Keratinocyte (primary cell): ENCODE measurements around the gene PHF12. TPM values are rescaled to one million over a fixed set of nuclear protein-coding genes. Genes with fewer than 3 reads are reported as not detected.
"Not testable (repeated sequence)": the region's sequence is repeated elsewhere in the genome, so short reads cannot be mapped to it uniquely, and the experiment has no call there.

ENCODE experiments used
- DNase-seq: peaks from one replicate; pipeline ENCODE4 v3.0.0-alpha.2; 2011; ENCODE audit warnings: low read depth, missing footprints, low spot score
- FAIRE-seq: peaks from 2 replicates; lab custom pipeline; 2011; peaks lifted over from hg19 to GRCh38; lab: Jason Lieb, UNC
- H2AFZ ChIP-seq: 2 replicates; pipeline ENCODE4 v1.6.0; 2012; ENCODE audit warnings: low read length, control low read depth, inconsistent platforms; ENCODE audit not compliant: control insufficient read depth
- H3K27ac ChIP-seq: 2 replicates; pipeline ENCODE4 v1.5.1; 2011; ENCODE audit warnings: low read length; ENCODE audit not compliant: control insufficient read depth, insufficient read depth
- H3K27me3 ChIP-seq: 3 replicates; pipeline ENCODE4 v1.6.0; 2011; ENCODE audit warnings: low read length; ENCODE audit not compliant: control insufficient read depth, insufficient read depth; ENCODE audit errors: extremely low read depth
- H3K36me3 ChIP-seq, 2 experiments: 2 replicates in 1 of 2; 3 replicates in 1 of 2; pipeline ENCODE4 v1.5.1; 2011; ENCODE audit warnings: low read length in 2 of 2, mild to moderate bottlenecking in 1 of 2; ENCODE audit not compliant: control insufficient read depth in 2 of 2, insufficient read depth in 2 of 2; ENCODE audit errors: extremely low read depth in 1 of 2
- H3K4me1 ChIP-seq: 3 replicates; pipeline ENCODE4 v1.5.1; 2011; ENCODE audit warnings: low read length; ENCODE audit not compliant: control insufficient read depth, insufficient read depth; ENCODE audit errors: extremely low read depth
- H3K4me2 ChIP-seq: 3 replicates; pipeline ENCODE4 v1.6.0; 2011; ENCODE audit warnings: low read depth, low read length; ENCODE audit not compliant: control insufficient read depth, insufficient read depth; ENCODE audit errors: extremely low read depth
- H3K4me3 ChIP-seq, 3 experiments: fragments of 200-600 bp in 1 of 3; sonication (generic) in 1 of 3; 2 replicates in 2 of 3; 3 replicates in 1 of 3; pipeline ENCODE4 v1.5.1; 2011 to 2016; ENCODE audit warnings: low read length in 3 of 3, mild to moderate bottlenecking in 3 of 3, control low read depth in 2 of 3, inconsistent platforms in 1 of 3, low read depth in 1 of 3, mixed read lengths in 1 of 3, mixed run types in 1 of 3, moderate library complexity in 1 of 3; ENCODE audit not compliant: control insufficient read depth in 2 of 3, insufficient read depth in 2 of 3; ENCODE audit errors: extremely low read depth in 1 of 3
- H3K79me2 ChIP-seq: 2 replicates; pipeline ENCODE4 v1.6.0; 2012; ENCODE audit warnings: low read length; ENCODE audit not compliant: control insufficient read depth, insufficient read depth
- H3K9ac ChIP-seq: 3 replicates; pipeline ENCODE4 v1.6.0; 2011; ENCODE audit warnings: low read length; ENCODE audit not compliant: control insufficient read depth, insufficient read depth; ENCODE audit errors: extremely low read depth
- H3K9me1 ChIP-seq: 3 replicates; pipeline ENCODE4 v1.6.0; 2011; ENCODE audit warnings: low read length; ENCODE audit not compliant: control insufficient read depth, insufficient read depth; ENCODE audit errors: extremely low read depth
- H3K9me3 ChIP-seq: 2 replicates; pipeline ENCODE4 v1.5.1; 2012; ENCODE audit warnings: low read depth, low read length; ENCODE audit not compliant: control insufficient read depth
- H4K20me1 ChIP-seq: 3 replicates; pipeline ENCODE4 v1.6.0; 2011; ENCODE audit warnings: low read length; ENCODE audit not compliant: control insufficient read depth, insufficient read depth; ENCODE audit errors: extremely low read depth
- EZH2 ChIP-seq: IDR thresholded peaks from one replicate; pipeline ENCODE4 v1.6.1; 2012; ENCODE audit warnings: inconsistent platforms, mild to moderate bottlenecking, low read length, moderate library complexity
- dilution Hi-C: fragments of 300-500 bp; cut with MboI; formaldehyde crosslinking; loops from one replicate; pipeline ENCODE4 v1.7.0; 2020; ENCODE audit warnings: low sequenced_read_pairs; ENCODE audit not compliant: extremely low pct_ligation_motif_present
- polyA plus RNA-seq, 5 experiments: library from polyadenylated mRNA; depleted of rRNA in 3 of 5; stranded (reverse) in 3 of 5; stranded (forward) in 1 of 5; unstranded in 1 of 5; fragments of >200 nt; gene quantifications; 1 replicate in 1 of 5; 2 replicates in 3 of 5; 3 replicates in 1 of 5; pipeline versions ENCODE4 v1.2.1 to v1.2.3, GENCODE V29; 2011 to 2012; ENCODE audit warnings: missing spikeins in 2 of 5, low read depth in 1 of 5, low replicate concordance in 1 of 5
- TF ChIP-seq, protein P1 (sequence below), 3 experiments: IDR thresholded peaks in 1 of 3; conservative IDR thresholded peaks in 1 of 3; optimal IDR thresholded peaks in 1 of 3; 2 replicates in 2 of 3; 3 replicates in 1 of 3; pipeline versions ENCODE3 to v1.5.1; 2011; ENCODE audit warnings: low read length in 3 of 3, mild to moderate bottlenecking in 3 of 3, moderate library complexity in 2 of 3, control low read depth in 1 of 3, inconsistent platforms in 1 of 3; ENCODE audit not compliant: insufficient read depth in 2 of 3; ENCODE audit errors: extremely low read depth in 1 of 3

The PHF12 gene
- polyA plus RNA-seq, 1 donor (not counting 4 experiments of a cell fraction or from before 2014, with no cell fraction given) = 9.6 TPM

DNA sequence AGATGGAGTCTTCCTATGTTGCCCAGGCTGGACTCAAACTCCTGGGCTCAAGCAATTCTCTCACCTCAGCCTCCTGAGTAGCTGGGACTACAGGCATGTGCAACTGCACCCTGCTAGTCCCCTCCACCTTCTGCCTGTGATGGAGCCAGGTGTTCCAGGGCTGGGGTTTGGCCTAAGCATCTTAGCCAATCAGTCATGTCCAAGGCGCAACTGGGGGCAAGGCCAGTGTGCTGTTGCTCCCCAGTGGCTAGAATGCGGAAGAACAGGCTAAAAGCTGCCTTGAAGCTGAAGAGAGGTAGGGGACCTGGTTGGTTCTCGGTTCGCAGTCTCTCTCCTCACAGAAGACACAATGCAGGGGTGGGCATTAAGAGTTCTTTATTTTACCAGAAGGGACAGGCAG lies 72.3 kb downstream of the PHF12 start:
- dilution Hi-C loops = no loop called here
- H3K4me3 ChIP-seq = no peak overlapping the region
- H3K27me3 ChIP-seq = no peaks in the 10 kb centered on the region
- no peaks in the 10 kb centered on the region for H3K9me3 ChIP-seq
- FAIRE-seq = peak; percentile 69
- no peaks in the 10 kb centered on the region for H3K79me2 ChIP-seq
- TF ChIP-seq, protein P1, sequence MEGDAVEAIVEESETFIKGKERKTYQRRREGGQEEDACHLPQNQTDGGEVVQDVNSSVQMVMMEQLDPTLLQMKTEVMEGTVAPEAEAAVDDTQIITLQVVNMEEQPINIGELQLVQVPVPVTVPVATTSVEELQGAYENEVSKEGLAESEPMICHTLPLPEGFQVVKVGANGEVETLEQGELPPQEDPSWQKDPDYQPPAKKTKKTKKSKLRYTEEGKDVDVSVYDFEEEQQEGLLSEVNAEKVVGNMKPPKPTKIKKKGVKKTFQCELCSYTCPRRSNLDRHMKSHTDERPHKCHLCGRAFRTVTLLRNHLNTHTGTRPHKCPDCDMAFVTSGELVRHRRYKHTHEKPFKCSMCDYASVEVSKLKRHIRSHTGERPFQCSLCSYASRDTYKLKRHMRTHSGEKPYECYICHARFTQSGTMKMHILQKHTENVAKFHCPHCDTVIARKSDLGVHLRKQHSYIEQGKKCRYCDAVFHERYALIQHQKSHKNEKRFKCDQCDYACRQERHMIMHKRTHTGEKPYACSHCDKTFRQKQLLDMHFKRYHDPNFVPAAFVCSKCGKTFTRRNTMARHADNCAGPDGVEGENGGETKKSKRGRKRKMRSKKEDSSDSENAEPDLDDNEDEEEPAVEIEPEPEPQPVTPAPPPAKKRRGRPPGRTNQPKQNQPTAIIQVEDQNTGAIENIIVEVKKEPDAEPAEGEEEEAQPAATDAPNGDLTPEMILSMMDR (optimal IDR thresholded peaks at IDR 0.05 in 1 of 3, IDR thresholded peaks at IDR 0.05 in 1 of 3, conservative IDR thresholded peaks at IDR 0.05 in 1 of 3; ENCODE audit: extremely low read depth in 1 of 3, insufficient read depth in 2 of 3, low read length in 3 of 3) = peak; percentile 55 to 87 (median 64)
- no peak for TF ChIP-seq EZH2
- peak overlapping the region; percentile 55 for H3K27ac ChIP-seq
- DNase-seq = peak; percentile 50
- no peak overlapping the region for H2AFZ ChIP-seq
- peak overlapping the region; percentile 31 for H3K4me2 ChIP-seq
- H3K36me3 ChIP-seq = peaks cover 27 to 28% of the 10 kb centered on the region in 2 experiments
- no peaks in the 10 kb centered on the region for H4K20me1 ChIP-seq
- peaks cover 41% of the 10 kb centered on the region for H3K4me1 ChIP-seq
- no peaks in the 10 kb centered on the region for H3K9me1 ChIP-seq
- no peak overlapping the region for H3K9ac ChIP-seq

DNA sequence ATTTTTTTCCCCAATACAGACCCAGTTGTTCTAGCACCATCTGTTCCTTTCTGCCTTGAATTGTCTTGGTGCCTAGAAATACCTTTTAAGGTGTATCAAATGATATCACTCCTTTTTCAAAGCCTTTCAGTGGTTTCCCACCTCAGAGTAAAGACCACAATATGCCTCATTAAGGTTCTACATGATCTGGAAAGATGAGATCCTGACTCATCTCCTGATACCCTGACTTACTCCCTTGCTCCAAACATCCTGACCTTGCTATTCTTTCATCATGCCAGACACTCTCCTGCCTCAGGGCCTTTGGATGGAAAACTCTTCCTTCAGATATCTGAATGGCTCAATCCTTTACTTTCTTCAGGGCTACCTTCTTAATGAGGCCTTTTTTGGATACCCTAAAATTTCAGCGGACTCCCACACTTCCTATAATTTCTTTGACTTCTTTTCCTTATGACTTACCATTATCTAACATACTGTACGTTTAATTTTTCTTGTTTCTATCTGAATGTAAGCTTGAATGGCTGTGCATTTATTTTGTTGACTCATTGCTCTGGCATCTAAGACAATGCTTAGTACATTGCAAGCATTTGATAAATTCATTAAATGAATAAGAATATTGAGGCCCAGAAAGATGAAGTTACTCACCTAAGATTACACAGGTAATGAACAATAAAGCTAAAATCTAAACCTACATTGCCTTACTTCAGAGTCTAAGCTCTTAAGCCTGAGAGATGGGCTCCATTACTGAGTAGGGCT lies 73.0 kb downstream of the PHF12 start:
- peak overlapping the region; percentile 31 for H3K4me2 ChIP-seq
- peak; percentile 78 for FAIRE-seq
- no peak overlapping the region for H3K4me3 ChIP-seq
- H3K79me2 ChIP-seq = no peaks in the 10 kb centered on the region
- no peaks in the 10 kb centered on the region for H4K20me1 ChIP-seq
- no peak overlapping the region for H3K9ac ChIP-seq
- H3K9me3 ChIP-seq = no peaks in the 10 kb centered on the region
- dilution Hi-C loops = no loop called here
- peak overlapping the region; percentile 55 for H3K27ac ChIP-seq
- H3K36me3 ChIP-seq = peaks cover 25 to 27% of the 10 kb centered on the region in 2 experiments
- TF ChIP-seq EZH2 = no peak
- TF ChIP-seq, protein P1 (optimal IDR thresholded peaks at IDR 0.05 in 1 of 3, IDR thresholded peaks at IDR 0.05 in 1 of 3, conservative IDR thresholded peaks at IDR 0.05 in 1 of 3; ENCODE audit: extremely low read depth in 1 of 3, insufficient read depth in 2 of 3, low read length in 3 of 3) = no peak
- H3K9me1 ChIP-seq = no peaks in the 10 kb centered on the region
- H3K4me1 ChIP-seq = peaks cover 41% of the 10 kb centered on the region
- peak; percentile 73 for DNase-seq
- H3K27me3 ChIP-seq = no peaks in the 10 kb centered on the region
- H2AFZ ChIP-seq = no peak overlapping the region

DNA sequence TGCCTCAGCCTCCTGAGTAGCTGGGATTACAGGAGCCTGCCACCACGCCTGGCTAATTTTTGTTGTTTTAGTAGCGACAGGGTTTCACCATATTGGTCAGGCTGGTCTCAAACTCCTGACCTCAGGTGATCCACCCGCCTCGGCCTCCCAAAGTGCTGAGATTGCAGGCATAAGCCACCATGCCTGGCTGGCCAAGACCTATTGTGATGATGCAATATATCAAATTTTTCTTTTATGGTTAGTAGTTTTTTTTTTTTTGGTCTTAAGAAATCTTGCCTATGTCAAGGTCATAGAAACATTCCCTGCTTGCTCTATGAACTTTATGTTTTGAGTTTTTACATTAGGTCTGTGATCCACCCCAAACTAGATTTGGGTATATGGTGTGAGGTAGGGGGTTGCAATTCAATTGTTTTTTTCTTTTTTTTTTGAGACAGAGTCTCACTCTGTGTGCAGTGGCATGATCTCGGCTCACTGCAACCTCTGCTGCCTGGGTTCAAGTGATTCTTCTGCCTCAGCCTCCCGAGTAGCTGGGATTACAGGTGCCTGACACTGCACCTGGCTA lies 74.1 kb downstream of the PHF12 start:
- Histone ChIP-seq H3K36me3 (peaks cover 21 to 26% of the 10 kb centered on the region in 2 experiments), H3K4me1 (peaks cover 41% of the 10 kb centered on the region)
- DNase-seq, H4K20me1 ChIP-seq, FAIRE-seq, H3K79me2 ChIP-seq, H3K27me3 ChIP-seq, H3K4me3 ChIP-seq, H3K27ac ChIP-seq, H3K9ac ChIP-seq, H2AFZ ChIP-seq, H3K9me1 ChIP-seq, dilution Hi-C loops, H3K9me3 ChIP-seq, H3K4me2 ChIP-seq: not testable (repeated sequence)
